ENCODE results near the gene KYNU. TPM values are rescaled to one million over a fixed set of nuclear protein-coding genes. Genes with fewer than 3 reads are reported as not detected.
A peak's percentile ranks its signal among the peaks of the same experiment; 100 is the strongest.

KYNU gene
- total RNA-seq, 1 donor from 2014 or later = 2.3 TPM

- Histone ChIP-seq H3K4me3 (no peak overlapping the region), H3K27ac (no peak overlapping the region), H3K9me3 (no peaks in the 10 kb centered on the region), H3K36me3 (no peaks in the 10 kb centered on the region), H3K4me1 (no peaks in the 10 kb centered on the region), H3K27me3 (no peaks in the 10 kb centered on the region)
- TF ChIP-seq, protein P1, sequence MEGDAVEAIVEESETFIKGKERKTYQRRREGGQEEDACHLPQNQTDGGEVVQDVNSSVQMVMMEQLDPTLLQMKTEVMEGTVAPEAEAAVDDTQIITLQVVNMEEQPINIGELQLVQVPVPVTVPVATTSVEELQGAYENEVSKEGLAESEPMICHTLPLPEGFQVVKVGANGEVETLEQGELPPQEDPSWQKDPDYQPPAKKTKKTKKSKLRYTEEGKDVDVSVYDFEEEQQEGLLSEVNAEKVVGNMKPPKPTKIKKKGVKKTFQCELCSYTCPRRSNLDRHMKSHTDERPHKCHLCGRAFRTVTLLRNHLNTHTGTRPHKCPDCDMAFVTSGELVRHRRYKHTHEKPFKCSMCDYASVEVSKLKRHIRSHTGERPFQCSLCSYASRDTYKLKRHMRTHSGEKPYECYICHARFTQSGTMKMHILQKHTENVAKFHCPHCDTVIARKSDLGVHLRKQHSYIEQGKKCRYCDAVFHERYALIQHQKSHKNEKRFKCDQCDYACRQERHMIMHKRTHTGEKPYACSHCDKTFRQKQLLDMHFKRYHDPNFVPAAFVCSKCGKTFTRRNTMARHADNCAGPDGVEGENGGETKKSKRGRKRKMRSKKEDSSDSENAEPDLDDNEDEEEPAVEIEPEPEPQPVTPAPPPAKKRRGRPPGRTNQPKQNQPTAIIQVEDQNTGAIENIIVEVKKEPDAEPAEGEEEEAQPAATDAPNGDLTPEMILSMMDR (IDR thresholded peaks at IDR 0.05) = peak in 2 of 3 experiments; percentile 48 to 51
- intact Hi-C loops (cut with DNase I) = no loop called here
- no peak for DNase-seq (ENCODE audit: low spot score in 2 of 2)
Observed at GRCh38 chr2:142989273-142990204, 112.1 kb downstream of the KYNU start.

DNA sequence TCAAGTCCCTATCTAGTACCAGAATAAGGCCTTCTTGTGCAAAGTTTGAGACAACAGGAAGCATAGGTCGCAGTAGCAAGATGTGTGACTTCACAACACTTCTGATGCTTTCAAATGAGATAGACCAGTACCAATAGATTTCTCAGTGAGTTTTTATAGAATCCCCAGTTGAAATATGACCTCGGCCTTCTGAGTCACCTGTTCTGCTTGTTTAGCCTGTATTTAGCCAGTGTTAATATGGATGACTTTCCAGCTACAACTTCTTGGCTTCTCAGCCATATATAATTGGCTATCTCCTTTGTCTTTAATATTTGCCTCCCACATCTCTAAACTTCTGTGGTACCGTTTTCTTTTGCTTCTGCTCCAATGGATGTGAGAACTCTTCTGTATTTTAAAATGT lies 113.8 kb downstream of the KYNU start:
- no peak for DNase-seq (ENCODE audit: low spot score in 2 of 2)
- TF ChIP-seq, protein P1 (IDR thresholded peaks at IDR 0.05) = no peak
- intact Hi-C loops (cut with DNase I) = no loop called here
- Histone ChIP-seq H3K4me1 (no peaks in the 10 kb centered on the region), H3K27me3 (no peaks in the 10 kb centered on the region), H3K4me3 (no peak overlapping the region), H3K36me3 (no peaks in the 10 kb centered on the region), H3K9me3 (no peaks in the 10 kb centered on the region), H3K27ac (no peak overlapping the region)

GRCh38 chr2:142992840-142993239 lies 115.4 kb downstream of the KYNU start:
- Histone ChIP-seq H3K27ac (no peak overlapping the region), H3K4me3 (no peak overlapping the region), H3K27me3 (no peaks in the 10 kb centered on the region), H3K4me1 (no peaks in the 10 kb centered on the region), H3K36me3 (no peaks in the 10 kb centered on the region), H3K9me3 (no peaks in the 10 kb centered on the region)
- intact Hi-C loops (cut with DNase I) = no loop called here
- DNase-seq (ENCODE audit: low spot score in 2 of 2) = no peak
- TF ChIP-seq, protein P1 (IDR thresholded peaks at IDR 0.05) = no peak

- no peaks in the 10 kb centered on the region for H3K36me3 ChIP-seq
- no peaks in the 10 kb centered on the region for H3K4me1 ChIP-seq
- no peak overlapping the region for H3K4me3 ChIP-seq
- DNase-seq (ENCODE audit: low spot score in 2 of 2) = no peak
- intact Hi-C loops (cut with DNase I) = no loop called here
- no peaks in the 10 kb centered on the region for H3K27me3 ChIP-seq
- H3K27ac ChIP-seq = no peak overlapping the region
- TF ChIP-seq, protein P1 (IDR thresholded peaks at IDR 0.05) = no peak
- no peaks in the 10 kb centered on the region for H3K9me3 ChIP-seq
Observed at GRCh38 chr2:142993771-142994170, 116.3 kb downstream of the KYNU start.

DNA sequence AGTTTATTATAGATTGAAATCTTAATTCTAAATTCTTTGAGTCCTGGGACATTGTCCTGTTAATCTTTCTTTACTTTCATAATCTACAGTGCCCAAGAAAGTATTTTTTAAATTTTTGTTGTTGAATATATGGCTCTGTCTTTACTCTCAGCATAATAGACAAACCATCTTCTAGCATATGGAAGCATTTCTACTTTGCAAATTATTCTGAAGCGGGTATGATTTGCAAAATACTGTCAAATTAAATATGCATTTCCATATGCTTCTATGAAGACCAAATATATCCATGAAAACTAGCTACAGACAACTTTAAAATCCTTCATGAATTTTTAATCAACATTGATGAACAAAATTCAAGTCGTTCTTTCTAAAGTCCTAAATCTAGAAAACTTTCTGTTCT lies 117.2 kb downstream of the KYNU start:
- no peak overlapping the region for H3K27ac ChIP-seq
- no peaks in the 10 kb centered on the region for H3K4me1 ChIP-seq
- intact Hi-C loops (cut with DNase I) = no loop called here
- no peaks in the 10 kb centered on the region for H3K9me3 ChIP-seq
- no peak for DNase-seq (ENCODE audit: low spot score in 2 of 2)
- no peak overlapping the region for H3K4me3 ChIP-seq
- TF ChIP-seq, protein P1 (IDR thresholded peaks at IDR 0.05) = no peak
- H3K36me3 ChIP-seq = no peaks in the 10 kb centered on the region
- H3K27me3 ChIP-seq = no peaks in the 10 kb centered on the region
